Esophagus squamous epithelium (tissue), 5 donors: Measurements from ENCODE around the gene HOXB6. TPM values are rescaled to one million over a fixed set of nuclear protein-coding genes. Genes with fewer than 3 reads are reported as not detected.

Source experiments
- DNase-seq: peaks from one replicate; lab custom pipeline; 2025; lab: John Stamatoyannopoulos, UW
- H3K27ac ChIP-seq, 4 donors: fragments of 200-600 bp; sonication (generic); one replicate each; pipeline ENCODE4 v1.5.1; 2016 to 2019; ENCODE audit warnings: mild to moderate bottlenecking in 1 of 4
- H3K27me3 ChIP-seq, 4 donors: fragments of 200-600 bp; sonication (generic); 1 replicate in 3 of 4; 2 replicates in 1 of 4; pipeline versions ENCODE4 v1.5.1 to v1.6.0; 2017 to 2021; ENCODE audit warnings: antibody characterized with exemption in 1 of 4
- H3K36me3 ChIP-seq, 3 donors: fragments of 200-600 bp; sonication (generic); one replicate each; pipeline ENCODE4 v1.5.1; 2016 to 2019
- H3K4me1 ChIP-seq, 3 donors: fragments of 200-600 bp; sonication (generic); one replicate each; pipeline ENCODE4 v1.5.1; 2017 to 2019
- H3K4me3 ChIP-seq, 4 donors: fragments of 200-600 bp; sonication (generic); 1 replicate in 3 of 4; 2 replicates in 1 of 4; pipeline ENCODE4 v1.5.1; 2016 to 2019; ENCODE audit warnings: mild to moderate bottlenecking in 2 of 4, moderate library complexity in 1 of 4
- H3K9me3 ChIP-seq, 3 donors: fragments of 200-600 bp; sonication (generic); one replicate each; pipeline ENCODE4 v1.5.1; 2016 to 2019
- CTCF ChIP-seq, 6 experiments: fragments of 450-650 bp in 4 of 6; fragments of 200-600 bp in 2 of 6; sonication (generic) in 2 of 6; IDR thresholded peaks; one replicate each; pipeline ENCODE4 v1.5.1; 2016 to 2019; ENCODE audit warnings: antibody characterized with exemption in 6 of 6, mild to moderate bottlenecking in 4 of 6, moderate library complexity in 4 of 6
- POLR2A ChIP-seq, 4 donors: fragments of 450-650 bp; IDR thresholded peaks; one replicate each; pipeline ENCODE4 v1.6.1; 2017; ENCODE audit warnings: antibody characterized with exemption in 4 of 4, mild to moderate bottlenecking in 4 of 4, moderate library complexity in 3 of 4
- WGBS, 2 donors: methylation state at CpG; one replicate each; pipeline ENCODE4 v1.1.5; 2018; 5-methylcytosine and 5-hydroxymethylcytosine counted together
- intact Hi-C: fragments of 100-400 bp; cut with DNase I; formaldehyde crosslinking; loops from one replicate; pipeline ENCODE4 v1.15.0; 2022
- total RNA-seq, 4 donors: library from RNA; depleted of rRNA; stranded (reverse); fragments of >200 nt; gene quantifications; one replicate each; pipeline ENCODE4 v1.1.0, GENCODE V29; 2016
- donor health status: DM: yes; HTN: yes; CAD: no.

HOXB6 gene
- total RNA-seq, 4 donors from 2014 or later = 1.3 to 3.1 TPM; not detected in 2

DNA sequence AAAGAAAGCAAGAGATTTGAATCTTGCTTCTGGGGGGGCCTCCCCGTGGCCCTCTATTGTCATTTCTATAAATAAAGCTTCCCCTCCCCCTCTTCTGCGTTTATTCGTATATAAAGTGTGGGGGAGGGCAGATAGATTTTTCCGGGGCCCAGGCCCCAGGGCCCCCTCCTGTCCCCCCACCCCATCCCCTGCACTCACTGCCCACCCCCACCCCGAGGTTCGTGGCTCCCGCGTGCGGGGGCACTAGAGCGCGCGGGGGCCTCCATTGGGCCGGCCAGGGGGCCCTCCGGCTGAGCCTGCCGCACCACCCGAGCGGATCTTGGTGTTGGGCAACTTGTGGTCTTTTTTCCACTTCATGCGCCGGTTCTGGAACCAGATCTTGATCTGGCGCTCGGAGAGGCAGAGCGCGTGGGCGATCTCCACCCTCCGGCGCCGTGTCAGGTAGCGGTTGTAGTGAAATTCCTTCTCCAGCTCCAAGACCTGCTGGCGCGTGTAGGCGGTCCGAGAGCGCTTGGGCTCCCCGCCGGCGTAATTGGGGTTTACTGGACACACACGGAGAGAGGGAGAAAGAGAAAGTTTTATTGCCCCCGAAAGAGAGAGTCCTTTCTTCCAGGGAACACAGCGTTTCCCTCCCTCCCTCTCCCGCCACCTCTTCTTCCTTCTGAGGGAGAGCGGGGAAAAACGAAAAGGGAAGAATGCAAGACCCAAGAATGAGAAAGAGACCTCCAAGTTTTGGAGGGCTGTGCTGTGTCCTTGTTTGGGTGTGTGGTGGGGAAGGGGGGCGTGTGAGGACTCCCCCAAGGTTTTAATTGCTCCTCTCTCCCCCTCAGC, 28.1 kb downstream of the HOXB6 start:
- Histone ChIP-seq H3K9me3 (no peaks in the 10 kb centered on the region), H3K4me1 (peaks cover 0 to 95% (median 56%) of the 10 kb centered on the region in 3 donors), H3K4me3 (peak overlapping the region; percentile 49 to 83 (median 61)), H3K27me3 (peaks cover 0 to 100% (median 6%) of the 10 kb centered on the region in 4 donors), H3K27ac (peak overlapping the region; percentile 88 to 96 (median 92)), H3K36me3 (no peaks in the 10 kb centered on the region)
- intact Hi-C loops = loop anchor here (5.0 kb wide), 1 partner anchor 34 kb away; no protein-coding TSS in a partner anchor
- TF ChIP-seq POLR2A (IDR thresholded peaks at IDR 0.05) = peak in 2 of 4 donors; percentile 36 to 47
- TF ChIP-seq CTCF (IDR thresholded peaks at IDR 0.05) = no peak
- no peak for DNase-seq
- 3 to 10% methylated on average over 9 to 17 of the region's 43 CpGs for WGBS, 2 donors

DNA sequence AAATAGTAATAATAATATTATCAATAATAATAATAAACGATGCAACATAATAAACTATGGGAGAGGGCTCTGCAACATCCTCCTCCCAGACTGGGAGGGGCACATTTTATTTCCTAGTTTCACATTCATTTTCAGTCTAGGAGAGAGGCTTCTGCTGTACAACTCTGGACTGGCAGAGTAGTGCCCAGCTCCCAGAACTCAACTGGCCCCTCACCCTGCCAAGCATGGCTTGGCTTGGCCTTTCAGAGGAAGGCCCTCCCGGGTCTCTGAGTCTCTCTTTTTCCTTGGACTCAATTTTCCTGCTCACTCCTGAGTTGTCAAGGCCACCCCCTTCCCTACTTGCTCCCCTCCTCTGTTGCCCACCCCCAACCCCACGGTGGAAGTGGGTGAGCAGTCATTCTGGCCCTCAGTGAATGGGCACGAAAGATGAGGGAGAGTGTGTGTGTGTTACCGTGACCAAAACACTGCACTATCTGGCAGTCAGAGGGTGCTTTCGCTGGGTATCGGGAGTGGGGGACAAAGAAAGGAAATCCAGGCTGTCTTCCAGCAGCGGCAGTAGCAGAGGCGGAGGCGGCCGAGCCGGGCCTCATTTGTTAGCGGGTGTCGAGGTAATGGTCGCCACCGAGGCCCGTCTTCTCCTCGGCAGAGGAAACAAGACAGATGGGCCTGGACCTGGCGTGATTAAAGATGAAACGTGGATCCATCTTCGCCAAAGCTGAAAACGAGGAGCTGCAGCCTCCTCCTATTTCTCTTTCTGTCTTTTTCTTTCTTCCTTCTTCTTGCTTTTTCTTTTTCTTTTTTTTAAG, 28.9 kb downstream of the HOXB6 start:
- WGBS, 2 donors = 15 to 40% methylated on average over 18 to 19 of the region's 22 CpGs
- H3K27ac ChIP-seq = peak overlapping the region; percentile 88 to 96 (median 92)
- H3K27me3 ChIP-seq = peaks cover 0 to 100% (median 6%) of the 10 kb centered on the region in 4 donors
- intact Hi-C loops = loop anchor here (5.0 kb wide), 1 partner anchor 34 kb away; no protein-coding TSS in a partner anchor
- H3K9me3 ChIP-seq = no peaks in the 10 kb centered on the region
- H3K36me3 ChIP-seq = no peaks in the 10 kb centered on the region
- peaks cover 0 to 94% (median 50%) of the 10 kb centered on the region in 3 donors for H3K4me1 ChIP-seq
- DNase-seq = no peak
- H3K4me3 ChIP-seq = peak overlapping the region; percentile 49 to 83 (median 61)
- TF ChIP-seq CTCF (IDR thresholded peaks at IDR 0.05) (no peak), POLR2A (IDR thresholded peaks at IDR 0.05) (no peak)

DNA sequence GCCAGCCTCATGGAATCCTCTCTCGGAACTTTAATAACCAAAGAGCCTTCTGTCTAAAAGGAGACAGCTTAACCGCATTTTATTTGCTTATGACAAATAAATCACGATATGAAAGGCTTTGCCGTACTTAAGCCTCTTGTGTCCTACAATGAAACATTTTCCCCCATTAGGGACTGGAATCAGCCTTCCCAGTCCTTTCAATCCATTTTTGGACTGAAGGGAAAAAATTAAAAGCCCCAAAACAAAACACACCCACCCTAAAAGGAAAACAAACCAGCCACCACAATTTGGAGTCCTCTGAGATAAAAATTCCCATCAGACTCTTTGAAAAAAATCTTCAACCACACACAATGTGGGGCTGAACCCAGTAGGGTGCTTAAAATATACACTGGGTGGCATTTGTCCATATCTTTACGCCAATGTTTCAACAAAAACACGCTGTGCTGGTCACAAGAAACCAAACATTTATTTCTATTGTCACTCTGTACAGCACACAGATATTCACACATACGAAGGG, 29.7 kb downstream of the HOXB6 start:
- H3K27me3 ChIP-seq = peaks cover 0 to 100% (median 6%) of the 10 kb centered on the region in 4 donors
- DNase-seq = no peak
- peak overlapping the region in 3 of 4 donors; percentile 52 to 83 (median 70) for H3K4me3 ChIP-seq
- H3K27ac ChIP-seq = peak overlapping the region; percentile 88 to 93 (median 92)
- no peaks in the 10 kb centered on the region for H3K36me3 ChIP-seq
- TF ChIP-seq CTCF (IDR thresholded peaks at IDR 0.05) (no peak), POLR2A (IDR thresholded peaks at IDR 0.05) (no peak)
- no peaks in the 10 kb centered on the region for H3K9me3 ChIP-seq
- H3K4me1 ChIP-seq = peaks cover 0 to 95% (median 46%) of the 10 kb centered on the region in 3 donors
- WGBS, 2 donors = 42 to 48% methylated on average over 7 of the region's 7 CpGs
- intact Hi-C loops = loop anchor here (5.0 kb wide), 1 partner anchor 33 kb away; no protein-coding TSS in a partner anchor

- Histone ChIP-seq H3K27me3 (peaks cover 0 to 100% (median 7%) of the 10 kb centered on the region in 4 donors), H3K27ac (peak overlapping the region; percentile 88 to 93 (median 92)), H3K36me3 (no peaks in the 10 kb centered on the region), H3K4me1 (peaks cover 0 to 95% (median 52%) of the 10 kb centered on the region in 3 donors), H3K9me3 (no peaks in the 10 kb centered on the region), H3K4me3 (peak overlapping the region; percentile 3 to 83 (median 61))
- no peak for DNase-seq
- TF ChIP-seq CTCF (IDR thresholded peaks at IDR 0.05) (no peak), POLR2A (IDR thresholded peaks at IDR 0.05) (no peak)
- intact Hi-C loops = loop anchor here (5.0 kb wide), 1 partner anchor 32 kb away; no protein-coding TSS in a partner anchor
- 33 to 42% methylated on average over 8 of the region's 8 CpGs for WGBS, 2 donors
Measured at GRCh38 chr17:48574505-48575065, 30.2 kb downstream of the HOXB6 start.
